ENCODE measurements around the gene CCT8. TPM values are rescaled to one million over a fixed set of nuclear protein-coding genes. Genes with fewer than 3 reads are reported as not detected.

CCT8 gene
- total RNA-seq, 1 experiment from 2014 or later, result 335 TPM

- ChIA-PET POLR2A (no interaction called here), CTCF (no interaction called here)
- H3K4me3 Mint-ChIP-seq, result no peak overlapping the region
- H3K27me3 Mint-ChIP-seq (ENCODE audit: low read depth), result no peaks in the 10 kb centered on the region
- peaks cover 46% of the 10 kb centered on the region for H3K36me3 Mint-ChIP-seq
- ATAC-seq (peak; percentile 16; the same call in 1 of the 2 replicates), DNase-seq (ENCODE audit: low spot score) (no peak)
- H3K9me3 Mint-ChIP-seq, result no peaks in the 10 kb centered on the region
- H3K27ac Mint-ChIP-seq, result no peak overlapping the region
- H3K4me1 Mint-ChIP-seq, result no peaks in the 10 kb centered on the region
- TF ChIP-seq TEAD1 (CRISPR knock-in tag; IDR thresholded peaks at IDR 0.05), result no peak
- no peak for TF ChIP-seq ZNF423 (CRISPR knock-in tag; IDR thresholded peaks at IDR 0.05)
Observed at GRCh38 chr21:29055080-29055479, 18.4 kb downstream of the CCT8 start.

GRCh38 chr21:29053656-29054055, 19.8 kb downstream of the CCT8 start:
- H3K4me1 Mint-ChIP-seq, result no peaks in the 10 kb centered on the region
- H3K27ac Mint-ChIP-seq, result 0 out of 2 replicates have a peak overlapping the region, but pooled peaks have one; percentile 33
- no peak for ATAC-seq
- peaks cover 37% of the 10 kb centered on the region for H3K36me3 Mint-ChIP-seq
- POLR2A ChIA-PET, result no interaction called here
- H3K9me3 Mint-ChIP-seq, result no peaks in the 10 kb centered on the region
- no peak overlapping the region for H3K4me3 Mint-ChIP-seq
- CTCF ChIA-PET, result no interaction called here
- no peak for TF ChIP-seq HMGA2 (CRISPR knock-in tag; IDR thresholded peaks at IDR 0.05)
- no peak for DNase-seq (ENCODE audit: low spot score)
- no peaks in the 10 kb centered on the region for H3K27me3 Mint-ChIP-seq (ENCODE audit: low read depth)

GRCh38 chr21:29053011-29053553, 20.4 kb downstream of the CCT8 start:
- ChIA-PET POLR2A (no interaction called here), CTCF (no interaction called here)
- no peak overlapping the region for H3K27ac Mint-ChIP-seq
- TF ChIP-seq ZNF232 (CRISPR knock-in tag; IDR thresholded peaks at IDR 0.05), result no peak
- TF ChIP-seq RELA (CRISPR knock-in tag; IDR thresholded peaks at IDR 0.05; ENCODE audit: borderline replicate concordance), result no peak
- no peak for TF ChIP-seq NFYB (CRISPR knock-in tag; conservative IDR thresholded peaks at IDR 0.05; ENCODE audit: low read depth)
- no peak for TF ChIP-seq NFE2L1 (CRISPR knock-in tag; IDR thresholded peaks at IDR 0.05)
- no peak for TF ChIP-seq ATF1 (CRISPR knock-in tag; IDR thresholded peaks at IDR 0.05)
- TF ChIP-seq SMAD4 (CRISPR knock-in tag; IDR thresholded peaks at IDR 0.05), result no peak
- no peak for TF ChIP-seq SP1 (CRISPR knock-in tag; conservative IDR thresholded peaks at IDR 0.05)
- TF ChIP-seq ZNF263 (CRISPR knock-in tag; IDR thresholded peaks at IDR 0.05; ENCODE audit: low read depth), result no peak
- TF ChIP-seq ZNF317 (CRISPR knock-in tag; IDR thresholded peaks at IDR 0.05; ENCODE audit: borderline replicate concordance, low read depth), result no peak
- no peak for TF ChIP-seq EMX1 (CRISPR knock-in tag; IDR thresholded peaks at IDR 0.05)
- no peak for TF ChIP-seq GRHL2 (CRISPR knock-in tag; IDR thresholded peaks at IDR 0.05; ENCODE audit: insufficient replicate concordance, severe bottlenecking)
- TF ChIP-seq ZNF532 (CRISPR knock-in tag; IDR thresholded peaks at IDR 0.05; ENCODE audit: borderline replicate concordance), result no peak
- TF ChIP-seq ZNF416 (CRISPR knock-in tag; IDR thresholded peaks at IDR 0.05), result no peak
- TF ChIP-seq ZNF138 (CRISPR knock-in tag; conservative IDR thresholded peaks at IDR 0.05), result no peak
- no peak for TF ChIP-seq TP53 (CRISPR knock-in tag; IDR thresholded peaks at IDR 0.05)
- TF ChIP-seq MXD4 (CRISPR knock-in tag; IDR thresholded peaks at IDR 0.05; ENCODE audit: borderline replicate concordance), result no peak
- no peak for TF ChIP-seq ZMAT4 (CRISPR knock-in tag; IDR thresholded peaks at IDR 0.05)
- TF ChIP-seq FOXJ3 (CRISPR knock-in tag; IDR thresholded peaks at IDR 0.05; ENCODE audit: borderline replicate concordance), result no peak
- TF ChIP-seq AR (CRISPR knock-in tag; IDR thresholded peaks at IDR 0.05), result no peak
- DNase-seq (ENCODE audit: low spot score), result no peak
- no peaks in the 10 kb centered on the region for H3K4me1 Mint-ChIP-seq
- H3K27me3 Mint-ChIP-seq (ENCODE audit: low read depth), result no peaks in the 10 kb centered on the region
- no peak overlapping the region for H3K4me3 Mint-ChIP-seq
- ATAC-seq, result no peak
- no peaks in the 10 kb centered on the region for H3K9me3 Mint-ChIP-seq
- H3K36me3 Mint-ChIP-seq, result peaks cover 36% of the 10 kb centered on the region

Data from WTC11 (cell line).